ENCODE measurements around the gene PTCHD1.

Gene PTCHD1

DNA sequence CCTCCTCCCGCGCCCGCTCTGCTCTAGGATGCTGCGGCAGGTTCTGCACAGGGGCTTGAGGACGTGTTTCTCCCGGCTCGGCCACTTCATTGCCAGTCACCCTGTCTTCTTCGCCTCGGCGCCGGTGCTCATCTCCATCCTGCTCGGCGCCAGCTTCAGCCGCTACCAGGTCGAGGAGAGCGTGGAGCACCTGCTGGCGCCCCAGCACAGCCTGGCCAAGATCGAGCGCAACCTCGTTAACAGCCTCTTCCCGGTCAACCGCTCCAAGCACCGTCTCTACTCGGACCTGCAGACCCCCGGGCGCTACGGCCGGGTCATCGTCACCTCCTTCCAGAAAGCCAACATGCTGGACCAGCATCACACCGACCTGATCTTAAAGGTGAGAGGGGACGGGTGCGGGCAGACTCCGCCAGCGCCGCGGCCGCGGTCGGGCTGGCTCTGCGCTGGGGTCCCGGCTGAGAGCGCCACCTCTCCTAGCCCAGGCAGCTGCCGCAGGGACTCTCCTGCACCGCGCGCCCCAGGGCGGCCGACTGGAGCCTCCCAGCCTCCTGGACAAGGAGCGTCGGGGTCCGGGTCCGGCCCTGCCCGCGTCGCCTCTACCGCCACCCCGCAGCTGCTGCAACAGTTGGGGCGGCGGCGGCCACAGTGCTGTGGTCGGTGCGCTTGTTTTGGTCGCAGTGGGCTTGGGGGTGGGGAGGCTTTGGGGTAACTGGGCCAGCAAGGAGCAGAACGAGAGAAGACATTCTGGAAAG lies at the start of gene PTCHD1:
Gene PTCHD1 (plus strand): TSS at position 2 of the 752 bp plus-strand sequence. CDS start 27 bp downstream, at position 29.
- no peak for ATAC-seq

DNA sequence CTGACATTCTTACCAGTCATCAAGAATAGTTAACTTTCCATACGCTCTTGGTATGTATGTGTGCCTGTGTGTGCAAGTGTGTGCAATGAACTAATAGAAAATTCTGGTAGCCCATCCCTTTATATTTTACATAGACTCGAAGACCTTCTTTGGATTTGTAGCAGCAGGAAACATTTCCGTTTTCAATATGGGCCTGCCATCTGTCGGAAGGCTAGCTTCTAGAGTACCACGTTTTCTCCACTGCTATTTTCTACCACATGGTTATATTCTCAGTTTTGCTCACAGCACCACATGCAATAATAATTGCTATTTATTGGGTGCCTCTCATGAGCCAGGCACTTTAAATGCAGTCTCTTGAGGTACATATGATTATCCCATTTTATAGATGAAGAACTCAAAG lies 47.9 kb upstream of the PTCHD1 start:
- ATAC-seq = no peak

DNA sequence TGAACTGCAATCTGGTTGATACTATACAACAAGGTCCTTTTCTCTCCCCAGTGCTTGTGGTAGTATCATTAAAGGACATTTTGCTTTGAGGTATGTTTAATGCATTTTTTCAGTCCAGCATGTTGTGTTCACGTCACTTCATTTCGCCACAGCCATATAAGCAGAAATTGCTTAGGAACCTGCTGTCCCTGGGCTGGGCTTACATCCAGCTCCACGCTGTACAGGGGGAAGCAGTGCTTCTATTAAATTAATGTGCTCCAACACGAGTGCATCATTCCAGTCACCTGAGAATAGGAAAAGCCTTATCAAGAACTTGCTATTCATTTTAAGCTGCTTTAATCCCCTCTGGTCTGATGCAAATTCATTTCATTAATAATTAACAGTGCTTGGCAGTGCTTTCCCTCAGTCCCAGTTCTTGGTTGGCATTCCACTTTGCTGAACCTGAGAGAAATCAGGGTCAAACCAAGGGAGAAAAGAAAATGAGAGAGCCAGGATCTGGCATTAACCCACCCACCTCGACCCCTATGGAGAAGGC lies 47.4 kb upstream of the PTCHD1 start:
- ATAC-seq = no peak

DNA sequence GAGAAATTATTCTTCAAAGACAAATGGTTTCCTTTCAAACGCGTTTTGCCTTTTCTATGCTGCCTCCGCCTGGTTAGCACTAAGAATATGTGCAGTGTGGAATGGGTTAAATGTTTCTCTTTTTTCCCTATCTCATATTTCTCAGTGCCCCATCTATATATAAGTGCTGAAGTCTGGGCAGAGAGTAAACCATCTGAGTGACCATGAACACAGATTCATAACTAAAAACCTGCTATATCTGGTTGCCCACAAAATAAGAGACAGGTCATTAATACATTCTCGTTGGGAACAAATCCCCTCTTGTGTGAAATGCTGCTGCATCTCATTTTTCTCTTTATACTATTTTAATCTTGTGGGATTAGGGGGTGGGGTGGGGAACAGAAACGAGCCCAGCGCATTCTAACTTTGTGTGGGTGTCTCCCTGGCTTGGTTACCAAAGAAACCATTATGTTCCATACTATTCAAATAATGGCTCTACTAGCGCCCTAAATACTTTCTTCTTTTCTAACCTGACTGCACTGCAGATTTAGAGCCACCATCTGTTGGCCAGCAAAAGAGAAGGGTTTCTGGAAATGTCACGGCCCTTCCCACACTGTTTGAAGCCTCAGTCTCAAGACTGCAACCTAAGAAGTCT lies 42.2 kb upstream of the PTCHD1 start:
- ATAC-seq = no peak

DNA sequence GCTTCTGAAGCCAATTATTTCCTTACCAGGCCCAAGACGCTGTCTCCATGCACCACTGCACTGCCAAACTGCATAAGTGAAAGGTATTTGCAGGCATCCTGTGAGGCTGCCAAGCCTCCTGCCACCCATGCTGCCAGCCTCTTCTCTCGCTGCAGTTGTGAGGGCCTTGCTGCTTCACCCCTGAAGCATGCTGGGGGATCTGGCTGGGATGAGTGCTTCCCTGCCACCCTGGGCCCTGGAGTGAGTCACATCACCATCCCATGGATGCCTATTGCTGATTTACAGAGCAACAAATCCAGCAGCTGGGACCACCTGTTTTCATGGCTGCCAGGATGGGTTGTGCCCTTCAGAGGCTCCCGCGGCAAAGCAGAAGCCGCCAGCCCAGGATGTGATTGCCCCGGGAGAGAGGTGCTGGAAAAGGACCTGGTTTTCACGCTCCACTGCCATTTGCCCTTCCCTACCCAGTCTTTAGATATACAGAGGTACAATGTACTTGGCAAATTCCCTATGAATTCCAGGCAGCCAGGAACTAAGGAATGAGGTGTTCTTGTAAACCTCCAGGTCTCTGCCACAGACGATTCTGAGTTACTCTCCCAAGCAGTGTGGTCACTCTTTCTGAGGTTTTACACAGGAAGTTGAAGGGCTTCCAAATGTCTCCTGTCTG lies 41.5 kb upstream of the PTCHD1 start:
- no peak for ATAC-seq

DNA sequence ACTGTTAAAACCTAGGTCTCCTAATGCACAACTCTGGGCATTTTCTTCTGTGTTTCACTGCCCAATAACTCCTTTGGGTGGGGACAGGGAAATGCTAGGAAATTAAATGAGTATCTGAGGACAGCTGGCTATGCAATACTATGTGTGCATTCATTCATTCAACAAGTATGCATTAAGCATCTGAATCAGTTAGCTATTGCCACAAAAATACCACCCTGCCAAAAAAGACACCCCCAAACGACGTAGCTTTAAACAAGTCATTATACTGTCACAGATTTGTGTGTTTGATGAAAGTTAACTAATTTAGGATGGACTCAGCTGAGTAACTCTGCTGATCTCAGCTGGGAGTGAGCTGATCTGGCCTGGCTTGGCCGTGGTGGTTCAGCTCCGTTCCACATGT lies 29.8 kb upstream of the PTCHD1 start:
- no peak for ATAC-seq

DNA sequence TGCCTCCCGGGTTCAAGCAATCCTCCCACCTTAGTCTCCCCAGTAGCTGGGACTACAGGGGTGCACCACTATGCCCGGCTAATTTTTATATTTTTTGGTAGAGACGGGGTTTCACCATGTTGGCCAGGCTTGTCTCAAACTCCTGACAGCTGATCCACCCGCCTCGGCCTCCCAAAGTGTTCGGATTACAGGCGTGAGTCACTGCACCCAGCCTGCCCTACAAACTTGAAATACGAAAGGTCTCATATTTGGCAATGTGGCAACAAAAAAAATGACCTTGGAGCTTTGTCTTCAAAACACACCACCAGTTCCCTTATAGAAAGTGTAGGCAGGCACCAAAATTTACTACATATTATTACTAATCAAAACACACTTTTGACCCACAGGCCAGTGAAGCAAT lies 22.9 kb upstream of the PTCHD1 start:
- no peak for ATAC-seq

DNA sequence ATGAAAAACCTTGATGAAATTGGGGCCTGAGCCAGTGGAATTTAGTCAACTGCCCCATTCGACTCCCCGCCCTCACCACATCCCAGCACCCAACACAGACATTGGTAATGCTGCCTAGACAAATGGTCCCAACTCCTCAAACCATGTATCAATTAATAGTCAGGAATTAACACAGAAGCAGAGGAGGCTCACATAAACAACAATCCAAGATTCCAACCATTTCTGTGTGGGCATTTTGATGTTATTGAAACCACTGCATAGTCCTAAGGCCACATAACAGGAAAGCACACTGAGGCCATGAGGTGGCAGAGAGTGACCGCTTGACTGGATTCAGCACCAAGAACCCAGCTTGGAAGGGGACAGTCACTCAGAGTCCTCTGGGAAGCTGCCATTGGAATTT lies 22.5 kb upstream of the PTCHD1 start:
- ATAC-seq = no peak

DNA sequence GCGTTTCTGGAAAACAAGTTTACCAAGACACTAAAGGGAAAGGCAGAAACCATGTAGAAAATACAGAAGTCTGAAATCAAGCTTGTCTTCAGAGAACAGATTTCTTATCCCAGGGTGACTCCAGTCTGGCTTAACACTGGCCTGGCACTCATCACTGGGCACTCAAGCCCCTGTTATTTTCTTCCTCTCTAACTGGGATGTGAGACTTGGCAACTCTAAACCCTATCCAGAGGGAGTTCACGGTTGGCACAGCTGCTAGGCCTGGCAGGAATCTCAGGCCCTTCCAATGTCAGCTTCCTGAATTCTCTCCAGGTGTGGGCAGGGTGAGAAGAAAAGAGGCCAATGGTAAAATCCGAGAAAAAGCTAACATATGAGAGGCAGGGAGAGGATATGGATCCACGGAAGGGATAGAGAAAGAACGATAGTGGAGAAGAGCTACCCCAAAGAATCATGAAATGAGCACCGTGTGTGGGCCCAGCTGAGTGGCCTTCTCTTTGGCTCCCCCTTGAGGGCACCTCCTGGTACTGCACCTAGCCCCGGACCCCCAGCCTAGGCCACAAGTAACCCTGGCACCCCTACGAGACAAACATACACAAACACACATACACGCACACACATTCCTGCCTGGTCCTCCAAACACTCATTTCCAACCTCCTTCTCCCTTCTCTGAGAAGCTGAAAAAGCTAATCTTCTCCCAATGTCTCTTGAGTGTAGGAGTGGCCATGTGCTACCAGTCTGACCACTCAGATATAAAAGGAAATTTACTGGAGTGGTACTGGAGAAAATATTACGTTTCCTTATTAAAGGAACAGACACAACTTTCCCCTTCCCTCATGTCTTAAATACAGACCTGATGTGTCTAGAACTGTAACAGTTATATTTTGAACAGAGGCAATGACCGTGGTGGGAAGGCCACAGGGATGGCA lies 16.6 kb upstream of the PTCHD1 start:
- peak in 1 of 2 donors; percentile 30 for ATAC-seq

DNA sequence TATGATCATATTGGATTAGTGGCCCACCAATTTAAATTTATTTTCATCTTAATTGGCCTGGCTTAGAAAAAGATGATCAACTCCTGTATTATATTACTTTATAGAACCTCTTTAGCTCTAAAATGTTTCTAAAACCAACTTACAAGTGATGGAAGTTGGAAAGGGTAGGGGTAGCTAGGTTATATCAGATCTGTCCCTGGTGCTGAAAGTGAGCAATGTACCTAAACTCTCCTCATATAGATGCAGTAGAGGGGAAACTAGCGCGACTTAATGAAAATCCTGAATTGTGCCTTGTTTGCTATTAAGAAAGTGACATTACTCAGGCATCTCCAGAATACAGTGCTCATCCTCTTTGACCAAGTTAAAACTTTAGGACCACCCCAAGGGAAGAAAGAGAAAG lies 7.5 kb upstream of the PTCHD1 start:
- no peak for ATAC-seq

DNA sequence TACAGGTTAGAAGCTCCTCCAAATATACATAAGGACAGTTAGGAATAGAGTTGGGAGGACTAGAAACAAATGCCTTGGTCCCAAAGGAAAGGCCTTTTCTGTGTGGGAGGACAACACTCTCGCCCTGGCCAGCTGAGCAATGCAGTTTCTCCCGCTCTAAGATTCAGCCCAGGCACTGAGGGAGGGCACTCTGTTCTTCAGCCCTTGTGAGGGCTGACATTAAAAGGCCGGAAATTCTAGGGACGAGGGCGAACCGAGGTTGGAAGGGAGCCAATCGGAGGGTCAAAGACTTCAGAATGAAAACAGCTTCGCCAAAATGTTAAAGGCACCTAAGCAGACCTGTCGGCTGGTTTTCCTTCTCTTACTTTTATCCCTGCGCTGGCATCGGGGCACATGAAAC lies 2.9 kb upstream of the PTCHD1 start:
- ATAC-seq = no peak

DNA sequence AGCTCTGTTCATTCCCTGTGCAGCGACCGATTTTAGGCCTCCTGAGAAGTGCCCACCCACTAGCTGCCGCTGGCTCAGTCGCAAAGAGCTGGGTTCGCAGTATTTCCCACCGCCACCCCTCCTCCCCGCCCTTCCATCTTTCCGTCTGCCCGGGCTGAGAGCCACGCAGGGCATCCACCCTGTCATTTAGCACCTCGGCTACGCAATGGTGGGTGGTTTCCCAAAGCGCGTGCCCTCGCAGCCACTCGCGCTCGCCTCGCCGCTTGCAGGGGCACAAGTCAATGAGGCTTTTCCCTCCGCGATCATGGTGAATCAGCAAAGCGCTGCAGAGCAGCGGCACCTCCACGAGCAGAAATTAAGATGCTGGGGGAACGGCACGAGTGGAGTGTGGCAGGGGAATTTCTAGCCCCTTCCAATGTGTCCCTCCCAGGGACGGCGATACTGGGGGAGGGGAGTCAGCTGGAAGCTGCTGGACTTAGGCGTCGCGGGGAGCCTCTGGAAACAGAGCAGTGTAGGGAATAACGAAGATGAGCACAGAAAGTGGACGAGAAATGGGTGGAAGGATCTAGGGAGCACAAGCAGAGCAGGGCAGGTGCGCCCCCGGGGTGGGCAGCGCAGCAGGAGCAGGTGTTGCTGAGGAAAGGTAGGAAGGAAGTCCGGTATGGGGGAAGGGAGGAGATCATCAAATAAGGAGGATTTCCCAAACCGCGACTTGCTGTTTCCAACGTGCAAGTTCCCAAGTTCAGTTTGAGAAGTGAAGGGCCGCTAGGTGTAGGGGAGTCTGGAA lies 2.4 kb upstream of the PTCHD1 start:
- ATAC-seq = peak in 1 of 2 donors; percentile 16

DNA sequence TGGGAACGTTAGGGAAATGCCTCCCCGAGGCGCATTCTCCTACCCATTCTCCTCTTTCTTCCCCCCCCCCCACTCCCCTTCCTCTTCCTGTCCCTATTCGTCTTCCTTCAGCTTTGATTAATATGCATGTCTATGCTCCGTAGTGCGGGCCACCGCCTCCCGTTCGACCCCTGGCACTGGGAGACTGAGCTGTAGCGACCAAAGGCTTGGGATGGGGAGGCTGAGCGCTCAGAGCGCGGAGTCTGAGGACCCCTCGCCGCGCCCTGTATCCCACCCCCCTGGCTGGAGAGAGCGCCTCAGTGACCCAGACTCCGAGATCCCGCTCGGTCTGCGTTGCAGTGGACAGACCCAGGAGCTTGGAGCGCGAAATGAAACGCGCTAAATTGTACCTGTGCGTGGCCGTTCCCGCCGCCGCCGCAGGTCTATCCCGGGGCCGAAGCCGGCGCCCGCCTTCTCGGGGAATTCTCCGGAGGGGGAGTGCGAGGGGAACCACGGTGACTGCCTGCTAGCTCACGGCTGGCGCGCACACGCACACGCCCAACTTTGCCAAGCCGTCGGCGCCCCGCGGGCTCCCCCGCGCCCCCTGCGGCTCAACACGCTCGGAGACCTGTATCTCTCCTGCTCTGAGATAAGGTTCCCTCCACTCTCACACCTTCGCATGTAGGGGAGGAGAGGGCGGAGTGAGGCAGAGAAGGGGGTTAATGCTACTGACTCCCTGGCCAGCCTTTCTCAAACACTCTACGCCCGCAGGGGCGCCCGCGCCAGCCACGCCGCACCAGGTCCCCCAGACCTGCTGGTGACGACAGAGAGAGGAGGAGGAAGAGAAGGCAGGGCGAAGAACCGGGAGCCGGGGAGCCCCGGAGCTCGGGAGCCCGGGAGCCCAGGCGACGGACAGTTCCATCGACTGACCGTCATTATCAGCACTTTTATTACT lies 1.5 kb upstream of the PTCHD1 start:
- no peak for ATAC-seq

DNA sequence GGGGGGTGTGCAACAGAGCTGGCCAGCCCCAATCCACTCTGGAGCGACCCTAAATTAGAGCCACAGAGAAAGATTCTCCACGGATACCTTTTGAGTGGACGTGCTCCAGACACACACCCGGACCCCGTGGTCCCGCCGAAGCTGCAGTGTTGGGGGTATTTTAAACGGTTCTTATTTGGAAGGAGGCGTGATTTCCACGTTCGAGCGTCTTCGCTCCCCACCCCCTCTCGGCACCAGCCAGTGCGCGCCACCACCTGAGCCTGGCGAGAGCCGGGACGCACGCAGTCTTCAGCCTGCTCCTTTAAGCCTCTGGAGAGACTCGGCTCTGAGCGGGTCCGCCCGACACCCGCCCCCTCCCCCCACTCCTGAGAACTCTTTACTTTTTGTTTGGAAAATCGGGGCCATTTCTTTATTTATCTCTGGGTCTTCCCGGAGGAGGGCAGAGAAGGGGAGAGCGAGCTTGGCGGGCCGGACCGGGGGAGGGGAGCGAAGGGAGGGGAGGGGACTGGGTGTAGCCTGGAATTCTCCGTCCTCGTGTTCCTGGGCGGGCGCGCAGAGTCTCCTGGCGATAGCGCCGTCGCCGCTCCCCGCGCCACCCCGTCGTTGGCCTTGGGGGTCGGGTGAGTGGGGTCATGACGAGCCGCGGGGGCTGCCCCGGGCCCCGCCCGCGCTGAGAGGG lies 668 bp upstream of the PTCHD1 start:
- no peak for ATAC-seq

DNA sequence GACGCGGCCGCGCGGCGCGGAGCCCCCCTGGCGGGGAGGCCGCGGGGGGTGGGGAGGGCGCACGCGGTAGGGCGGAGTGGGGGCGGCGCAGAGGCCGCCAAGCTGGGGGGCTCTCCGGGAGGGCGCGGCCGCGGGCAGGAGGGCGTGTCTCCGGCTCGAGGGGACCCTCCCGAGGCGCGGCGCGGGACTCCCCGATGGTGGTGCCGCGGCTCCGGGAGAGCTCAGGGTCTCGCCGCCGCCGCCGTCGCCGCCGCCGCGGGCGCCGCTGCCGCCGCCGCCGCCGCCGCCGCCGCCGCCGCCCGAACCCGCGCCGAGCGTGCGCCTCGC lies 165 bp upstream of the PTCHD1 start:
- no peak for ATAC-seq

DNA sequence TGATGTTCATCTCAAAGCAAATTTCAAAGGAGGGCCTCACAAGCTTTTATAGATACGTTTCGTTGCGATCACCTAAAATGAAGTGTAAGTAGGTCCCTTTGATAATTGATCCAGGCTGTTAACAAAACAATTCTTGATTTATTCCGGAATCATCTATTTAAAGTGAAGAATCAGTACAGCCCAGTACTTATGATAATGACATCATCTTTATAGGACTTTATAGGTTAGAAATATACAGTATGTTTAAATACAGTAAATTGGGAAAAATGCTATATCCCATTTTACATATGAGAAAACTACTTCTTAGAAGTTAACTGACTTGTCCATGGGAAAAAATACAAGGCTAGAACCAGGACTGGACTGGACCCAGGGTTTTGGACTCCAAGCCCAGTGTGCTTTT lies 3.7 kb downstream of the PTCHD1 start:
- ATAC-seq = no peak

DNA sequence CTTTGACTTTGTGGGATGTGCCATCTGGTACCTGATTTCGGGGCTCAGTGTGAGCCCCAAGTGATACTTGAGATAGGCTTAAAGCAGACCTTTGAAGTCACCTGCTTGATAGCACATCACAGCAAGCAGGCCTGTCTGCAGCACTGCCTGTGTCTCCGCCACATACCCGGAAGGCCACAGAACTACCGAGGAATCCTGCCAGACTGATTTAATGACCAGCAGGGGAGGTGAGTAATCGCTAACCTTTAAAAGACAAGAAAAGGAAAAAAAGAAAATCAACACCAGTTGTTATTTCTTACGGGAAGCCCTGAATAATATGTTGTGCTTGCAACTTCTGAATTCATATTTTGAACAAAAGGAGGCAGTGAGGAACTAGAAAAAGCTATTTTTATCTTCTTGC lies 6.8 kb downstream of the PTCHD1 start:
- ATAC-seq = no peak

DNA sequence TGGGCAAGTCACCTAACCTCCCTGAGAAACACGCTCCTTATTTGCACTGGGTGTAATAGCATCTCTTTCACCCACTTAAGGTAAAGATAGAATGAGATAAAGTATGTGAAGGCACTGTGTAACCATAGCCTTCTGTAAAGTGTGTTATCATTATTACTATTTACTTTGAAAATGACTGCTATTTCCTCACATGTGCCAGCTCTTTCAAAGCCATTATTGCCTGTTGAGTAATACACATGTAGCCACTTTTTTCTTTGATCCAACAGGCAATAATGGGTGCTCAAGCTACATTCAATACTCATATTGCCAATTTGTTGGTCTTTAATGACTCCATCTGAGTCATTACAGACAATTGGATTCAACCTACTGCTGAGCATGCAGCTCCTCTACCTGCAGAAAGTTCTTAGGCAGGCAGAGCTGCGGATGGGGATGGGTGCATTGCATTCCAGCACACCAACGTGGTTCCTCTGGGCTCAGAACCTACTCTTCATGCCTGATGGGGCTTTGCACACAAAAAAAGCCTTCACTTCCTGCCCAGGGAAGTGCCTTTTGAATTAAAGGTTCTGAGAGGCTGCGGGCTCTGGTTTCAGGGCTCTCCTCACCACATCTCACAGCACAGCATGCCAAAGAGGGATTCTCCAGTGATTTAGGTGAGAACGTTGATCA lies 9.7 kb downstream of the PTCHD1 start:
- ATAC-seq = no peak

DNA sequence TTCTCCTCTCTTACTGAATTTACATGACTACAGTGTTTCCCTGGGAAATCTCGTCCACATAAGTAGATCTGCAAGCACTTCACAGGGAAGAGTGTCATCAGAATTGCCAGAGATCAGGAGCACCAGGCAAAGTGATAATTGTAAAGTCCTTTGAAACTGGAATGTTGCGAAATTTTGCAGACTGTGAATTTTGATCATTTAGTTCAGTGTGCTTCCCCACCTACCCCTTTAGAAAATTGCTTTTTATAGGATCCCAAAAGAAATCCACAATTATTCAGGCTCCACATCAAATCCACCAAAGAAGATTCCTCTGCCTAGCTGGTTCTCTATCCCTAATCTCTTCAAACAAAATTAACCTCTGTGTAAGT lies 10.2 kb downstream of the PTCHD1 start:
- ATAC-seq = no peak

DNA sequence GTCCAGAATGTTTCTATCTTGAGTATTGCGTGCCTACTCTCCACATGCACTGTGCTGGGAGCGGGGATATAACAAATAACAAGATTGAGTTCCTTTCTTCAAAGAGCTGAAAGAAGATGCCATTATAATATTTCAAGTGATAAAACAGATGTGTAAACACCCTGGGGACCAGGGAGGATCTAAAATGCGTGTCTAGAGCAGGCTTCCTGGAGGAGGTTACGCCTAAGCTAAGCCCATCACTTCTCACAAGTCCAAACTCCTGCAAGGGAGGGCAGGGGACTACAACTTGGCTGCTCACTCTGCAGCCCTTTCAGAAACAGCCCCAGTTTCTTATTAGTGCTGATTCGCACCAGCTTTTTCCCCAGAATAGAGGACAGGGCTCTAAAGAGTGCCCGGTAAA lies 21.5 kb downstream of the PTCHD1 start:
- ATAC-seq = no peak
